Stomach smooth muscle (tissue), 2 donors: ENCODE data around the gene MAGEA11.
"Not testable (repeated sequence)": the region's sequence is repeated elsewhere in the genome, so short reads cannot be mapped to it uniquely, and the experiment has no call there.

Source experiments
- H3K27ac ChIP-seq: one replicate; pipeline ENCODE4 v1.7.0; 2013; ENCODE audit warnings: mild to moderate bottlenecking, low read length, inconsistent platforms
- H3K27me3 ChIP-seq, 2 donors: one replicate each; pipeline ENCODE4 v1.7.0; 2013; ENCODE audit warnings: low read length in 2 of 2; ENCODE audit not compliant: insufficient read depth in 2 of 2, control insufficient read depth in 1 of 2
- H3K36me3 ChIP-seq, 2 donors: one replicate each; pipeline ENCODE4 v1.7.0; 2013; ENCODE audit warnings: low read length in 2 of 2; ENCODE audit not compliant: control insufficient read depth in 2 of 2, insufficient read depth in 2 of 2
- H3K4me1 ChIP-seq: one replicate; pipeline ENCODE4 v1.7.0; 2013; ENCODE audit warnings: low read length; ENCODE audit not compliant: control insufficient read depth, insufficient read depth
- H3K4me3 ChIP-seq, 2 donors: one replicate each; pipeline ENCODE4 v1.7.0; 2013; ENCODE audit warnings: low read length in 2 of 2
- H3K9ac ChIP-seq, 2 donors: one replicate each; pipeline ENCODE4 v1.7.0; 2013; ENCODE audit warnings: low read length in 2 of 2, mild to moderate bottlenecking in 1 of 2
- H3K9me3 ChIP-seq, 2 donors: one replicate each; pipeline ENCODE4 v1.7.0; 2013; ENCODE audit warnings: low read length in 2 of 2; ENCODE audit not compliant: control insufficient read depth in 2 of 2
- donor health status: healthy.
- donor health status: Pancreatic carcinoma.

Gene MAGEA11

GRCh38 chrX:149759824-149760223, 48.0 kb downstream of the MAGEA11 start:
- Histone ChIP-seq H3K27me3 (no peaks in the 10 kb centered on the region), H3K9ac (no peak overlapping the region), H3K36me3 (no peaks in the 10 kb centered on the region), H3K4me3 (no peak overlapping the region), H3K4me1 (no peaks in the 10 kb centered on the region), H3K9me3 (no peaks in the 10 kb centered on the region), H3K27ac (no peak overlapping the region)

DNA sequence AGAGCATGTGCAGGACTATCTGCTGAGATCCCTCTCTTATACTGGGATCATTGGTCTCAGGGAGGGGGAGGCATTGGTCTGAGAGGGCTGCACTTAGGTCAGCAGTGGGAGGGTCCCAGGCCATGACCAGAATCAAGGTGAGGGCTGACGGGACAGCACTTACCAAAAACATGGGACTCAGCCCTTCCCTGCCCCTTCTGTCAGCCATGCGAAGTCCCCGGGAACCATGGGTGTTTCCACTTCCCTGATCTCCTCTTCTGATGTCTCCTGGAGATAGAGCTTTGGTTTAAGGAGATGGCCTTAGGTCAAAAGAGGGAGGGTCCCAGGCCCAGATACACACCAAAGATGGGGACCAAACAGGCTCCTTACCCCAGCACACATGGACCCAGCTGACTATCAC, 49.1 kb downstream of the MAGEA11 start:
- Histone ChIP-seq H3K4me3 (no peak overlapping the region), H3K4me1 (no peaks in the 10 kb centered on the region), H3K27me3 (no peaks in the 10 kb centered on the region), H3K9me3 (no peaks in the 10 kb centered on the region), H3K9ac (no peak overlapping the region), H3K36me3 (no peaks in the 10 kb centered on the region), H3K27ac (no peak overlapping the region)

- H3K36me3 ChIP-seq, H3K27ac ChIP-seq, H3K9me3 ChIP-seq, H3K9ac ChIP-seq, H3K4me3 ChIP-seq, H3K4me1 ChIP-seq, H3K27me3 ChIP-seq: not testable (repeated sequence)
Observed at GRCh38 chrX:149761858-149762674, 50.2 kb downstream of the MAGEA11 start.

DNA sequence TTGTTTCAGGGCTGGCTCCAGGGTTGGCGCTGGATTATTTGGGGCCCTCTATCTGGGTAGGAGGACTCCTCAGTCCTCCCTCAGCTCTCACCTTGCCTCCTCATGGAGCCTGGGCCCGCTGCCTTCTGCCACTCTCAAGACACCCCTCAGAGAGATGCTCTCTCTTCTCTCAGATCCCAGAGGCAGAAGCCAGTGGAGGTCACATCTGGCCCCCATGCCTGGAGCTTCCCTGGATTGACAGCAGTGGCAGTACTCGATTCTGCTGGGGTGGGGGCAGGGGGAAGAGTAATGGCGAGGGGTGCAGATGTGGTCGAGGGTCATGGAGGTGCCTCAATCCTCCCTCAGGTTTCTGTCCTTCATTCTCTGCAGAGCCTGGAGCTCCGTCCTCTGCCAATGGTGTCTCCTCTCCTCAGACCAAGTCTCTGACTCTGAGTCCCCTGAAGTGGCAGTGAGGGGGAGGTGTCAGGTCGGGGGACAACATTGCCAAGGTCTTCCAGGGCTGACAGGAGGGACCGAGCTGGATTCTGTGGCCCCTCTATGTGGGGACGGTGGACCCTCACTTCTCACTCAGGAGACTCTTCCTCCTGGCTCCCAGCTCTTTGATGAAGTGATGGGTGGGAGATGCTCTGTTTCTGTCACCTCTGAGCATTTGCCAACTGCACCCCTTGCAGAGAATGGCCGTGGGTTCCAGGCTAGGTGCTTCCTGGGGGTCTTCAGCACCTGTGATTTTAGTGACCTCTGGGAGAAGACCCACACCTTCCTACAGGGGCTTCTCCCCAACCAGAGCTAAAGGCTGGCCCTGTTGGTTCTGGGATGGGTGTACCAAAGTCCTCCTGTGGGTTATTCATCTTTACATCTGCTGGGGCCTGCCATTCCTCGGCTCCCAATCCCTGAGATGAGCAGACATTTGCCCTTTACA, 51.1 kb downstream of the MAGEA11 start:
- Histone ChIP-seq H3K9me3 (no peaks in the 10 kb centered on the region), H3K4me3 (no peak overlapping the region), H3K4me1 (no peaks in the 10 kb centered on the region), H3K27me3 (no peaks in the 10 kb centered on the region), H3K9ac (no peak overlapping the region), H3K36me3 (no peaks in the 10 kb centered on the region), H3K27ac (no peak overlapping the region)
